Uterus (tissue), 2 donors: ENCODE data around the gene PLAC9.

Source experiments
- POLR2A ChIP-seq, 2 donors: fragments of 450-650 bp; IDR thresholded peaks; one replicate each; pipeline ENCODE4 v1.6.1; 2016; ENCODE audit warnings: antibody characterized with exemption in 2 of 2, mild to moderate bottlenecking in 1 of 2, moderate library complexity in 1 of 2
- TF ChIP-seq, protein P1 (sequence below), 4 experiments: fragments of 200-600 bp in 2 of 4; fragments of 450-650 bp in 2 of 4; sonication (generic) in 2 of 4; IDR thresholded peaks; one replicate each; pipeline ENCODE4 v1.5.1; 2016 to 2019; ENCODE audit warnings: antibody characterized with exemption in 4 of 4, mild to moderate bottlenecking in 2 of 4, moderate library complexity in 1 of 4

DNA sequence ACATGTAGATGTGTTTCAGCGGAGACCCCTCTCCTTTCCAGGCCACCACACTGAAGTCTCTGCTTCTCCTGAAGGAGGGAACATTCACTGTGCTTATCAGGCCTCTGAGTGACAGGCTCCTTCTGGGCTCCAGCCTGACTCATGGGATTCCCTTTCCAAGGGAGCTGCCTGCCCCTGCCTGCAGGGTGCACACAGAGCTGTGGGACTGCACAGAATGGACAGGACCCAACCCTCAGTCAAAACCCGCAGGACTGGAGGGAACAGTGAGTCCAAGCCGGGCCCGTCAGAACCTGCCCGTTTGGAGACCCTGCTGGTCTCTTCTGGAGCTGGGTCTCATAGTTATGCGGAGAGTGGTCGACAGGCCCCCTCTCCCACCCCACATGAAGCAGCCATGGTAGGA, 32.6 kb downstream of the PLAC9 start:
- TF ChIP-seq, protein P1, sequence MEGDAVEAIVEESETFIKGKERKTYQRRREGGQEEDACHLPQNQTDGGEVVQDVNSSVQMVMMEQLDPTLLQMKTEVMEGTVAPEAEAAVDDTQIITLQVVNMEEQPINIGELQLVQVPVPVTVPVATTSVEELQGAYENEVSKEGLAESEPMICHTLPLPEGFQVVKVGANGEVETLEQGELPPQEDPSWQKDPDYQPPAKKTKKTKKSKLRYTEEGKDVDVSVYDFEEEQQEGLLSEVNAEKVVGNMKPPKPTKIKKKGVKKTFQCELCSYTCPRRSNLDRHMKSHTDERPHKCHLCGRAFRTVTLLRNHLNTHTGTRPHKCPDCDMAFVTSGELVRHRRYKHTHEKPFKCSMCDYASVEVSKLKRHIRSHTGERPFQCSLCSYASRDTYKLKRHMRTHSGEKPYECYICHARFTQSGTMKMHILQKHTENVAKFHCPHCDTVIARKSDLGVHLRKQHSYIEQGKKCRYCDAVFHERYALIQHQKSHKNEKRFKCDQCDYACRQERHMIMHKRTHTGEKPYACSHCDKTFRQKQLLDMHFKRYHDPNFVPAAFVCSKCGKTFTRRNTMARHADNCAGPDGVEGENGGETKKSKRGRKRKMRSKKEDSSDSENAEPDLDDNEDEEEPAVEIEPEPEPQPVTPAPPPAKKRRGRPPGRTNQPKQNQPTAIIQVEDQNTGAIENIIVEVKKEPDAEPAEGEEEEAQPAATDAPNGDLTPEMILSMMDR (IDR thresholded peaks at IDR 0.05), result no peak
- TF ChIP-seq POLR2A (IDR thresholded peaks at IDR 0.05), result no peak
